ENCODE results near the gene ATE1.
A peak's percentile ranks its signal among the peaks of the same experiment; 100 is the strongest.
"Not testable (repeated sequence)": the region's sequence is repeated elsewhere in the genome, so short reads cannot be mapped to it uniquely, and the experiment has no call there.

Gene ATE1

GRCh38 chr10:121929585-121930267 is 1.9 kb upstream of the ATE1 start:
- DNase-seq, result not testable (repeated sequence)

- DNase-seq, result no peak
Measured at GRCh38 chr10:121928528-121928884, 675 bp upstream of the ATE1 start.

- peak in 1 of 2 donors; percentile 27 for DNase-seq
Measured at GRCh38 chr10:121927318-121927840, 452 bp downstream of the ATE1 start.

DNA sequence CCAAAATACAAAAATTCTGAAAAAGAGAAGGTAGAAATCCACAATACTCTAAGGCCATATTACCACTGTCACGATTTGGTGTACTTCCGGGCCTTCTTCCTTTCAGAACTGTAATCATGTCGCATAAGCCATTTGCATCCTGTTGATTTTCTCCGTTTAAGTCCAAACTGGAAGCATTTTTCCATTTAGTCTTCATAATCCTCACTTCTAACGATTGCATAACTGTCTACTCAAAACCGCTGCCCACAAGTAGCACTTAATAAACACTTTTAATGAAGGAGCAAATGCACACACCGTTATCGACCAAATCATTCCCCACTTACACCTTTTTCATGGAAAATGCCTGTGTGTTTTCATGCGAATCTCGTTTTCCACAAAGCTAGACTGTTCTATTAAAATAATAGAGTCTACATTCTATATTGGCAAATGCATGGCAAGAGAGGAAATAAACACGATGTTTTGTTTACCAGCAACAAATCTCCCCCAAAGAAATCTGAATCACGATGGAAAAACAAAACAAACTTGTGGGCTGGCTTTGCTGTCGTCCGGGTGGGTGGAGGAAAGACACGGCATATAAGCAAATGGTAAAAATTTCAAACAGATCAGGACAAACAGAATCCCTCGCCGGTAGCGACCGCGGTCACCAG is 1.0 kb downstream of the ATE1 start:
- peak in 1 of 2 donors; percentile 16 for DNase-seq

- DNase-seq, result no peak
Measured at GRCh38 chr10:121926157-121926556, 1.7 kb downstream of the ATE1 start.

- no peak for DNase-seq
Measured at GRCh38 chr10:121921238-121921931, 6.4 kb downstream of the ATE1 start.

DNA sequence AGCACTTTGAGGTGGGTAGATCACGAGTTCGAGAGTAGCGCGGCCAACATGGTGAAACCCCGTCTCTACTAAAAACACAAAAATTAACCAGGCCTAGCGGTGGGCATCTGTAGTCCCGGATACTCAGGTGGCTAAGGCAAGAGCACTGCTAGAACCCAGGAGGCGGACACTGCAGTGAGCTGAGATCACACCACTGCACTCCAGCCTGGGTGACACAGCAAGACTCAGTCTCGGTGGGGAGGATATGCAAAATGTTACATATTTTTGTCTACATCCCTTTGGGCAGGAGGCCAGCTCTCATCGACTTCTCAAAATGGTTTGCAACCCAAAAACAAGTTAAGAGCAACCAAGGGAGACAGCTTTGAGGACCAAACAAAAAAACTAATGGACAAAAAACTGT is 8.2 kb downstream of the ATE1 start:
- no peak for DNase-seq

DNA sequence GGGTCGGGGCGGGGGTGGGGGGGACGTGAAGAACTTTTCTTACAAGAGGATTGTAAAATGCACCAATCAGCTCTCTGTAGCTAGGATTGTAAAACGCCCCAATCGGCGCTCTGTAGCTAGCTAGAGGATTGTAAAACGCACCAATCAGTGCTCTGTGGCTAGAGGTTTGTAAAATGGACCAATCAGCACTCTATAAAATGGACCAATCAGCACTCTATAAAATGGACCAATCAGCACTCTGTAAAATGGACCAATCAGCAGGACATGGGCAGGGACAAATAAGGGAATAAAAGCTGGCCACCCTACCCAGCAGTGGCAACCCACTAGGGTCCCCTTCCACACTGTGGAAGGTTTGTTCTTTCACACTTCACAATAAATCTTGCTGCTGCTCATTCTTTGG is 9.0 kb downstream of the ATE1 start:
- DNase-seq, result not testable (repeated sequence)

- DNase-seq, result no peak
Measured at GRCh38 chr10:121914661-121915060, 13.2 kb downstream of the ATE1 start.

GRCh38 chr10:121911421-121911697 is 16.5 kb downstream of the ATE1 start:
- DNase-seq, result no peak

GRCh38 chr10:121910673-121911420 is 17.0 kb downstream of the ATE1 start:
- DNase-seq, result no peak

DNA sequence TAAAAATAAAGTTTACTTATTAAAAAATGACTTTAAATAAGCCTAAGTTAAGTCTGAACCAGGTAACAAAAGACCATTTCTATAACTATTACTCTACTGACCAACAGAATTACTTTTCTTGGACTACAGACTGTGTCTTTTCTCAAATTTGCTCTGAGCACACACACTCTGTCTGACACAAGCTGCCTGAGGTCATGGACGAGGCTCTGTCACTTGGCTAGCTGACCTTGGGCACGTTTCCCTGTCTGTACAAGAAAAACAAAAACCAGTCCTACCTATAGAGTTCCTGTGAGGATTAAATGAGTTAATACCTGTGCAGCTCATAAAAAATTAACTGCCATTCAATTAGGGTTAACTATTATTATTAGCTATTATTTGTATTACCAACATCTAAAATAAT is 22.9 kb downstream of the ATE1 start:
- no peak for DNase-seq

DNA sequence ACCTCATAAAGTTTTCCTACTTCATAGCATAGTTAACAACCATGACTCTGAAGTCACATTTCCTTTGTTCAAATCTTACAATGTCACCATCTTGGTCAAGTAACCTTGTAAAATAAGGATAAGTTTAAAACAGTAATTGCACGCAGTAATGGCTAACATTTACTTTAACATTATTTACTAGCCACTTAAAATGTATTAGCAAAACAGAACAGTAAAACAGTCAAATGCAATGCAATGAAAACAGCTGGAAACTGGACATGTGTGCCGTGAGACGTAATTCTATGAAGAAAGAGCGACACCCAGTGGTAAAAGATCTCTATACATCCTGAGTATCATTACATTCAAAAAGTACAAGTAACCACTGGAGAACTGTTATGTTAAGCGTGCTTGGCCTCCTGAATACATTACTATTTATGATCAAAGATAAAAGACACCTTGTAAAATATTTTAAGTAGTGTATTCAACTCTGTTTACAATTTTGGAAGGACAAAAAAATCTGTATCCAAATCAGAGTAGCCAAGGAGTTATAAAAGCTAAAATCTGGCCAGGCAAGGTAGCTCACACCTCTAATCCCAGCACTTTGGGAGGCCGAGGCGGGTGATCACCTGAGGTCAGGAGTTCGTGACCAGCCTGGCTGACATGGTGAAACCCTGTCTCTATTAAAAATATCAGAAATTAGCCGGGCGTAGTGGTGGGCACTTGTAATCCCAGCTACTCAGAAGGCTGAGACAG is 27.2 kb downstream of the ATE1 start:
- peak in 1 of 2 donors; percentile 53 for DNase-seq

- DNase-seq, result no peak
Measured at GRCh38 chr10:121899727-121900126, 28.1 kb downstream of the ATE1 start.

DNA sequence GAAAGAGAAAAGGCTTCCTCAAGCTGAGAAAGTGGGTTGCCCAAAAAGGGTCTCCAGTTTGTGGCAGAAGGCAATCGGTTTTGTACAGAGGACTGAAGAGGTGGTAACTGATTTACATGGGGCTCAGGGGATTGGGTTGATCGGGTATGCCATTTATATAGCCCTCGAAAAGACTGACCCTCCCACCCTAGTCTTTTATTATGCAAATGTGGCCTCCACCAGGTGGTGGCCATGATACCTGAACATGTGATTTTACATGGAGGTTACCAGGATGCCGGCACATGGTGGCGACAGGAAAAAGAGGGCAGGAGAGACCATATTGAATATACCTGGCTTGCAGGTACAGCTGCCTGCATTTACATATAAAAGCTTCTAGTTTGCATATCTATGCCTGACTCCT is 36.7 kb downstream of the ATE1 start:
- no peak for DNase-seq

DNA sequence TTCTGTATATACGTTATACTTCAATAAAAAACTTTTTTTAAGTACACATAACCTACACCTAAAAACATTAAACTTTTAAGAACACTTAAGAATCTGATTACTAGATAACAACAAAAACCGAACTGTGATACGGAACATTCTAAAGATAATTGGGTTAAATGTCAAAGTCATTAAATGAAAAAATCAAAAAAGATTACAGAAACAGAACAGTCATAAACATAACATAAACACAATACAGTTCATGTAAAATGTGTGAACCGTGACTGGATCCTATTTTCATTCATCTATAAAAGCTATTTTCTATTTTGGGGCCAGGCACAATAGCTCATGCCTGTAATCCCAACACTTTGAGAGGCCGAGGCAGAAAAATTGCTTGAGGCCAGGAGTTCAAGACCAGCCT is 38.6 kb downstream of the ATE1 start:
- DNase-seq, result no peak

DNA sequence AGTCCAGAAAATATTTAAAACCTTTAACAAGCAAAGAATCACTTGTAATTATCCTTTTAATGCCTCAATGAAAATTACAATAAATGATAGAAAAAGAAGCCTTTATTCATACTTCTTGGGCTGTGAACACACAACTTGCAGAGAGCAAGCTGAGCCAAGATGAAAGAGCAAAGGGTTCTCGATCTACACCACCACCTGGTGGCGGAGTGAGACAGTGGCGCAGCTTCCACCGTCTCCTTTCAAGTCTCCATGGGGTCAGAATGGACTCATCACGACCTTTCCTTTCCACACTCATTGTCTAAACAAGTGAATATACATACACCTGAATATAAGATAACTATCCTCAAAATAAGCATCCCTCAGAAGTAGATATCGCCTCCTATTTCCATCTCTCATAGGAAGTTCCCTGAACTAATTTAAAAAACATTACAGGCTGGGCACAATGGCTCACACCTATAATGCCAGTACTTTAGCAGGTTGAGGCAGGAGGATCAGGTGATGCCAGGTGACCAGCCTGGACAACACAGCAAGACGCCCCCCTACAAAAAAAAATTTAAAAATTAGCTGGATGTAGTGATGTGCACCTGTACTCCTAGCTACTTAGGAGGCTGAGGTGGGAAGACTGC is 40.7 kb downstream of the ATE1 start:
- peak; percentile 9 to 38 for DNase-seq

DNA sequence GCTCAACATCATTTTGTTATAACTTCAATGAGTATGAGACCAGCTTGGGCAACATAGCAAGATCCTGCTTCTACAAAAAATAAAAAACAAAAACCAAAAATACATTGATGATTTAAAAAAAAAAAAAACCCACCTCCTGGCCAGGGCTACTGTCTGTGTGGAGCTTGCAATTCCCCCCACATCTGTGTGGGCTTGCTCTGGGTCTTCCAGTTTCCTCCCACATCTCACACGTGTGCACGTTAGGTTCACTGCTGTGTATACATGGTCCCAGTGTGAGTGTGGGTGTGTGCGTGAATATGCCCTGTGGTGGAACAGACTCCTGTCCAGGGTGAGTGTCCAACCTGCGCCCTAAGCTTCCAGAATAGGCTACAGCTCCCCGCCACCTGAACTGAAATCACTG is 41.6 kb downstream of the ATE1 start:
- DNase-seq, result no peak

DNA sequence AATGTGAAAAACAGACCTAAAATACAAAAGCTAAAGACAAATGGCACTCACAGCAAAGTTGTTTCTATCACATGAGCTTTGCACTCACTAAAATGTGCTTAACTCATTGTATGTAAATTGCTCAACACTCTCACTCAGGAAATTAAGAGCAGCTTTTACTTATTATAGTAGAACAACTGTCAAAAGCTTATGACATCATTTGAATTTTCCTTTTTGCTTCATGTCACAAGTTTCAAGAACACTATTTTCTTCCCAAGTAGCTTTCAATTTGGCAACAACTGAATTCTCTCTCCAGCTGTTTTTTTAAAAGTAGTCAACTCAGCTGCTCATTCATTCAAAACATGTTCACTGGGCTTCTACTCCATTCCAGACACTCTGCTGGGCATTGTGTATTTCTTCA is 46.9 kb downstream of the ATE1 start:
- DNase-seq, result no peak

- DNase-seq, result no peak
Measured at GRCh38 chr10:121879476-121879875, 48.4 kb downstream of the ATE1 start.

DNA sequence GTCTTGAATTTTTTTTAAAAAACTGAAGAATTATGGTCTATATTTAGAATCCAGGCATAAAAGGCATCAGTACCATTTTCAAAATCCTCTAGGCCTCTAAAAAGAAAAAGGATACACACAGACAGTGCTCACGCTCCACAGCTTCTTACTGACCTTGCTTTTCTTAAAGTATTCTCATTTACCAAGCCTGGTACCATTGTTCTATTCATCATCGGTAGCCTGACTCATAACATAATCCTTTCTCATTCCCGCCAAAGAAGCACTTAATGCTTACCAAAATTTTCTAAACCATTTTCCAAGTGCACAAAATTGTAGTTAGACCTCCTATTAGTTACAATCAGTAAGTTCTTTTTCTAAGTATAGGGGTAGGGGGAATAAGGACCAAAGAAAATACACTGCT is 54.6 kb downstream of the ATE1 start:
- no peak for DNase-seq

GRCh38 chr10:121870413-121870812 is 57.4 kb downstream of the ATE1 start:
- DNase-seq, result no peak

Measured in CD4-positive, alpha-beta T cell treated with Interferon alpha-2 for 1 hour (primary cell).